Retinal pigment epithelial cell (primary cell): ENCODE data around the gene MSANTD3.

ENCODE experiments used
- DNase-seq: peaks from one replicate; pipeline ENCODE4 v3.0.0-alpha.2; 2010; ENCODE audit warnings: low read depth
- H3K4me3 ChIP-seq: 2 replicates; pipeline ENCODE4 v1.5.1; 2011; ENCODE audit warnings: mild to moderate bottlenecking, low read length, control low read depth, moderate library complexity
- TF ChIP-seq, protein P1 (sequence below): conservative IDR thresholded peaks from 2 replicates; pipeline ENCODE4 v1.5.1; 2011; ENCODE audit warnings: low read depth, low read length, control low read depth, inconsistent platforms

The MSANTD3 gene

DNA sequence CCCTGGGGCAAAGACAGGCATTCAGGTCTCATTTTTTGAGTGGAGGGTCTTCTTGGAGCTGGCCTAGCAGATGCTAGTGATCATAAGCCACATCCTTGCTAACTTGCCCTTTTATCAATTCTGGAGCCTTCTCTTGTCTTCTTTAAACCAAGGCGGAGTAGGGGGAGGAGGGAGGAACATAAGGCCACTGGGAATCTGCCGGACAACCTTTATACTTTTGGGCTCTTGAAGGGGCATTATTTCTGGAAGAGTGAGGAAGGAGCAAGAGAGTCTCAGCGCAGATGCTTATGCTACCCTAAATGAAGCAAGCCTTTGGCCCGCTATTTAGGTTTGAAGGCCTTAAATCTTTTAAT lies 48.0 kb downstream of the MSANTD3 start:
- H3K4me3 ChIP-seq, result no peak overlapping the region
- TF ChIP-seq, protein P1, sequence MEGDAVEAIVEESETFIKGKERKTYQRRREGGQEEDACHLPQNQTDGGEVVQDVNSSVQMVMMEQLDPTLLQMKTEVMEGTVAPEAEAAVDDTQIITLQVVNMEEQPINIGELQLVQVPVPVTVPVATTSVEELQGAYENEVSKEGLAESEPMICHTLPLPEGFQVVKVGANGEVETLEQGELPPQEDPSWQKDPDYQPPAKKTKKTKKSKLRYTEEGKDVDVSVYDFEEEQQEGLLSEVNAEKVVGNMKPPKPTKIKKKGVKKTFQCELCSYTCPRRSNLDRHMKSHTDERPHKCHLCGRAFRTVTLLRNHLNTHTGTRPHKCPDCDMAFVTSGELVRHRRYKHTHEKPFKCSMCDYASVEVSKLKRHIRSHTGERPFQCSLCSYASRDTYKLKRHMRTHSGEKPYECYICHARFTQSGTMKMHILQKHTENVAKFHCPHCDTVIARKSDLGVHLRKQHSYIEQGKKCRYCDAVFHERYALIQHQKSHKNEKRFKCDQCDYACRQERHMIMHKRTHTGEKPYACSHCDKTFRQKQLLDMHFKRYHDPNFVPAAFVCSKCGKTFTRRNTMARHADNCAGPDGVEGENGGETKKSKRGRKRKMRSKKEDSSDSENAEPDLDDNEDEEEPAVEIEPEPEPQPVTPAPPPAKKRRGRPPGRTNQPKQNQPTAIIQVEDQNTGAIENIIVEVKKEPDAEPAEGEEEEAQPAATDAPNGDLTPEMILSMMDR, result no peak
- DNase-seq, result no peak

DNA sequence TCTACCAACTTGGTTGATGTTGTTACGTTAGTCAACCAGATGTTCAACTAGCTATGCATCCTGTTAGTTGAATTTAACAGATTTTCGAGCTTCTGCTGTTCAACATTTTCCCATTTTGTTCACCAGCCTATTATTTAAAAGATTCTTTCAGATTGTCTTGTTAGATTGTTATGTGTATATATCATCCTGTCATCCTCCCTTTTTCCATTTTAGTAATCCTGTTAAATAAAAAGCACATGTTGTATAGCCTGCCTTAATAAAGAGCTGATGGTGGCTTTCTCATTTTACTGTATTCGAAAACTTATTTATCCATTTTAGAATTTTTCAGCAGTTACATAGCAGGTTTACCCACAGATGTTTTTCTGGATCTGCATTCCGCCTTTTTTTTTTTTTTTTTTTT lies 50.3 kb downstream of the MSANTD3 start:
- TF ChIP-seq, protein P1, result no peak
- H3K4me3 ChIP-seq, result no peak overlapping the region
- no peak for DNase-seq

GRCh38 chr9:100478192-100478591 lies 51.2 kb downstream of the MSANTD3 start:
- H3K4me3 ChIP-seq, result no peak overlapping the region
- DNase-seq, result no peak
- TF ChIP-seq, protein P1, result no peak

DNA sequence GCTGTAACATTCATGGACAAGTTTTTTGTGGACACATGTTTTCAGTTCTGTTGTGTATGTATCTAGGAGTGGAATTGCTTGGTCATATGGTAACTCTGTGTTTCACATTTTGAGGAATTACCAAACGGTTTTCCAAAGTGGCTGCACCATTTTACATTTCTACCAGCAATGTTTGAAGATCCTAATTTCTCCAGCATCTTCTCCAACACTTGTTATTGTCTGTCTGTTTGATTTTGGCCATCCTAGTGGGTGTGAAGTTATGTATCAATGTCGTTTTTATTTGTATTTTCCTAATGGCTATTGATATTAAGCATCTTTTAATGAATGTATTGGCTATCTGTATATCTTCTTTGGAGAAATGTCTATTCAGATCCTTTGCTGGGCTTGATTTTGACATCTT lies 52.9 kb downstream of the MSANTD3 start:
- no peak overlapping the region for H3K4me3 ChIP-seq
- no peak for DNase-seq
- TF ChIP-seq, protein P1, result no peak

GRCh38 chr9:100485196-100485595 lies 58.3 kb downstream of the MSANTD3 start:
- no peak for DNase-seq
- no peak overlapping the region for H3K4me3 ChIP-seq
- TF ChIP-seq, protein P1, result no peak

DNA sequence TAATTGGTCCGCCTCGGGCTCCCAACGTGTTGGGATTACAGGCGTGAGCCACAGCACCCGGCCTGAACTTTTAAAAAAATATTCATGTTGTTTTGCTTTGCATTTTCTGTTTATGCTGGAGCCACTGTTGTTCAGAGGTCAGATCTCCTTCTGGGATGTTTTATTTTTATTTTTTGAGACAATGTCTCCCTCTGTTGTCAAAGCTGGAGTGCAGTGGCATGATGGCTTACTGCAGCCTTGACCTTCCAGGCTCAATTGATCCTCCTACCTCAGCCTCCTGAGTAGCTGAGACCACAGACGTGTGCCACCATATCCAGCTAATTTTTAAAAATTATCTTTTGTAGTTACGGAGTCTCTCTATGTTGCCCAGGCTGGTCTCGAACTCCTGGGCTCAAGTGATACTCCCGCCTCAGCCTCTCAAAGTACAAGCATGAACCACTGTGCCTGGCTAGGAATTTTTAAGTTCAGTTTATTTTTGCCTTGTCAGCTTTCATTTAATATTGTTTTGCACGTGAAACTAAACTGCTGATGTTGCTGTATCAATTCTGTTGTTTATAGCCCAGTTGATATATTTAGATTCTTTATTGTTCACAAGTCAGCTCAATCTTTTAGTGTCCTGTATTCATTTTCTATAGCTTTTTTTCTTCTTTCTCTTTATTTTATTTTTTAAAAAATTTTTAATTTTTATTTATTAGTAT lies 59.7 kb downstream of the MSANTD3 start:
- no peak overlapping the region for H3K4me3 ChIP-seq
- no peak for DNase-seq
- TF ChIP-seq, protein P1, result no peak

DNA sequence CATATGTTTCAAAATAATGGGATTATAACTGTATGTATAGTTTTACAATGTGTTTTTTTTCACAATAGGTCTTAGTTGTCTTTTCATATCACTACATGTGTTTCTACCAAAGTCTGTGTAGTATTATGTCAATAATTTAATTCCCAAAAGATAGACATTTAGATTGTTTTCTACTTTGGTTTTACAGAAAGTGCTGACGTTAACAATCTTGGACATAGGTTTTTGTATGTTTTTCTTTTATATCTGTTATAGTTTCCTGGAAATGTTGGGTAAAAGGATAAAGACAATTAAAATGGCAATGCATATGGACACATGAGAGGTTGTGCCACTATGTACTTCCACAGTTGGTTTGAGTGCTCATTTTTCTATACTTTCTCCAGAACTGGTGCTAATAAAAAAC lies 61.2 kb downstream of the MSANTD3 start:
- TF ChIP-seq, protein P1, result no peak
- H3K4me3 ChIP-seq, result no peak overlapping the region
- no peak for DNase-seq
